ENCODE data around the gene GRM7. TPM values are rescaled to one million over a fixed set of nuclear protein-coding genes. Genes with fewer than 3 reads are reported as not detected.

Gene GRM7
- total and polyA plus RNA-seq, 2 experiments from 2014 or later = 1.7 to 2.7 TPM

- no peak overlapping the region for H3K27ac ChIP-seq
- H4K20me1 ChIP-seq (ENCODE audit: insufficient read depth, poor library complexity, severe bottlenecking) = no peaks in the 10 kb centered on the region
- no peaks in the 10 kb centered on the region for H3K9me2 ChIP-seq (replicated peaks; ENCODE audit: insufficient read depth)
- H3K4me2 ChIP-seq = no peak overlapping the region
- no peaks in the 10 kb centered on the region for H3K79me2 ChIP-seq
- H3K4me3 ChIP-seq = no peak overlapping the region
- 87% methylated on average over 6 of the region's 6 CpGs for WGBS (ENCODE audit: low lambda C conversion rate, missing lambda C conversion rate)
- H2AFZ ChIP-seq = no peak overlapping the region
- no peak for TF ChIP-seq EZH2 (IDR thresholded peaks at IDR 0.05; ENCODE audit: borderline replicate concordance)
- TF ChIP-seq EZH2phosphoT487 (IDR thresholded peaks at IDR 0.05; ENCODE audit: low read depth, severe bottlenecking, unreplicated experiment) = no peak
- TF ChIP-seq CTCF (IDR thresholded peaks at IDR 0.05; ENCODE audit: poor library complexity) = no peak
- DNase-seq (ENCODE audit: low spot score) = no peak
- H3K27me3 ChIP-seq = no peaks in the 10 kb centered on the region
- H3K9me3 ChIP-seq (ENCODE audit: low read depth) = no peaks in the 10 kb centered on the region
- no peaks in the 10 kb centered on the region for H3K36me3 ChIP-seq (replicated peaks; ENCODE audit: insufficient read depth, low read depth)
- H3K4me1 ChIP-seq (ENCODE audit: insufficient read depth) = no peaks in the 10 kb centered on the region
Observed at GRCh38 chr3:7700977-7701376, 840.1 kb downstream of the GRM7 start.

GRCh38 chr3:7707187-7707586 is 846.3 kb downstream of the GRM7 start:
- H3K9me2 ChIP-seq (replicated peaks; ENCODE audit: insufficient read depth) = no peaks in the 10 kb centered on the region
- no peaks in the 10 kb centered on the region for H3K79me2 ChIP-seq
- WGBS (ENCODE audit: low lambda C conversion rate, missing lambda C conversion rate) = 86% methylated on average over 3 of the region's 3 CpGs
- TF ChIP-seq CTCF (IDR thresholded peaks at IDR 0.05; ENCODE audit: poor library complexity) (no peak), EZH2 (IDR thresholded peaks at IDR 0.05; ENCODE audit: borderline replicate concordance) (no peak), EZH2phosphoT487 (IDR thresholded peaks at IDR 0.05; ENCODE audit: low read depth, severe bottlenecking, unreplicated experiment) (no peak)
- no peaks in the 10 kb centered on the region for H4K20me1 ChIP-seq (ENCODE audit: insufficient read depth, poor library complexity, severe bottlenecking)
- DNase-seq (ENCODE audit: low spot score) = no peak
- H3K36me3 ChIP-seq (replicated peaks; ENCODE audit: insufficient read depth, low read depth) = no peaks in the 10 kb centered on the region
- no peaks in the 10 kb centered on the region for H3K4me1 ChIP-seq (ENCODE audit: insufficient read depth)
- no peak overlapping the region for H2AFZ ChIP-seq
- H3K9me3 ChIP-seq (ENCODE audit: low read depth) = no peaks in the 10 kb centered on the region
- no peak overlapping the region for H3K27ac ChIP-seq
- no peak overlapping the region for H3K4me2 ChIP-seq
- H3K27me3 ChIP-seq = no peaks in the 10 kb centered on the region
- no peak overlapping the region for H3K4me3 ChIP-seq

GRCh38 chr3:7709376-7710082 is 848.6 kb downstream of the GRM7 start:
- H3K27me3 ChIP-seq = no peaks in the 10 kb centered on the region
- 82% methylated on average over 5 of the region's 5 CpGs for WGBS (ENCODE audit: low lambda C conversion rate, missing lambda C conversion rate)
- no peak overlapping the region for H2AFZ ChIP-seq
- no peaks in the 10 kb centered on the region for H3K36me3 ChIP-seq (replicated peaks; ENCODE audit: insufficient read depth, low read depth)
- no peaks in the 10 kb centered on the region for H3K4me1 ChIP-seq (ENCODE audit: insufficient read depth)
- no peak overlapping the region for H3K4me2 ChIP-seq
- no peaks in the 10 kb centered on the region for H3K9me2 ChIP-seq (replicated peaks; ENCODE audit: insufficient read depth)
- no peak for TF ChIP-seq EZH2 (IDR thresholded peaks at IDR 0.05; ENCODE audit: borderline replicate concordance)
- TF ChIP-seq CTCF (IDR thresholded peaks at IDR 0.05; ENCODE audit: poor library complexity) = no peak
- TF ChIP-seq EZH2phosphoT487 (IDR thresholded peaks at IDR 0.05; ENCODE audit: low read depth, severe bottlenecking, unreplicated experiment) = no peak
- H3K4me3 ChIP-seq = no peak overlapping the region
- no peaks in the 10 kb centered on the region for H3K9me3 ChIP-seq (ENCODE audit: low read depth)
- no peak for DNase-seq (ENCODE audit: low spot score)
- no peak overlapping the region for H3K27ac ChIP-seq
- no peaks in the 10 kb centered on the region for H3K79me2 ChIP-seq
- H4K20me1 ChIP-seq (ENCODE audit: insufficient read depth, poor library complexity, severe bottlenecking) = no peaks in the 10 kb centered on the region
